Mammary epithelial cell (primary cell): ENCODE data around the gene GRID1.

Experiments
- CTCF ChIP-seq, 2 donors: IDR thresholded peaks in 1 of 2; conservative IDR thresholded peaks in 1 of 2; 2 replicates each; pipeline ENCODE4 v1.5.1; 2011 to 2012; ENCODE audit warnings: inconsistent platforms in 2 of 2, low read length in 2 of 2, mild to moderate bottlenecking in 2 of 2, control low read depth in 1 of 2, low read depth in 1 of 2; ENCODE audit not compliant: insufficient read depth in 1 of 2; ENCODE audit errors: extremely low read depth in 1 of 2
- EZH2 ChIP-seq: IDR thresholded peaks from 2 replicates; pipeline ENCODE4 v1.6.1; 2012; ENCODE audit warnings: low read length, inconsistent platforms, borderline replicate concordance

GRCh38 chr10:86030312-86030711 lies 336.3 kb downstream of the GRID1 start:
- TF ChIP-seq CTCF (conservative IDR thresholded peaks at IDR 0.05 in 1 of 2, IDR thresholded peaks at IDR 0.05 in 1 of 2; ENCODE audit: extremely low read depth in 1 of 2, insufficient read depth in 1 of 2, low read depth in 1 of 2, low read length in 2 of 2) (no peak), EZH2 (no peak)
